Measurements from ENCODE around the gene NVL.
"Not testable (repeated sequence)": the region's sequence is repeated elsewhere in the genome, so short reads cannot be mapped to it uniquely, and the experiment has no call there.

NVL gene

DNA sequence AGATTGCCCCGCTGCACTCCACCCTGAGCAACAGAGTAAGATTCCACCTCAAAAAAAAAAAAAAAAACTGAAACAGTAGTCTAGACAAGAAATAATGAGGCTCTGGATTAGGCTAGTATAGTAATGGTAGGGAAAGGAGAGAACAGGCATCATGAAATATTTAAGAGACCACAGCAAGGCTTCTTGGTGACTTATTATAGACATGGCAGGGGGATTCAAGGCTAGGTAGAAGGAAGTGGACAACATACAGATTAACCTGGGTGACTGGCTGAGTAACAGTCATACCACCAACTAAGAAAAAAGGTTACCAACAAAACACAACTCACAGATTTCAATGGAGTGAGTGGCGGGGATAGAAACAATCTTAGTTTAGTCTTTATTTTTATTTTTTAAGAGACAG lies 8.3 kb downstream of the NVL start:
- ATAC-seq (replicated peaks) (no peak), DNase-seq (no peak)
- Mint-ChIP-seq H3K4me3 (no peak overlapping the region), H3K9me3 (no peaks in the 10 kb centered on the region), H3K4me1 (peaks cover 3 to 25% of the 10 kb centered on the region in 2 donors), H3K27me3 (no peaks in the 10 kb centered on the region), H3K27ac (no peak overlapping the region), H3K36me3 (peaks cover 12 to 15% of the 10 kb centered on the region in 2 donors)

DNA sequence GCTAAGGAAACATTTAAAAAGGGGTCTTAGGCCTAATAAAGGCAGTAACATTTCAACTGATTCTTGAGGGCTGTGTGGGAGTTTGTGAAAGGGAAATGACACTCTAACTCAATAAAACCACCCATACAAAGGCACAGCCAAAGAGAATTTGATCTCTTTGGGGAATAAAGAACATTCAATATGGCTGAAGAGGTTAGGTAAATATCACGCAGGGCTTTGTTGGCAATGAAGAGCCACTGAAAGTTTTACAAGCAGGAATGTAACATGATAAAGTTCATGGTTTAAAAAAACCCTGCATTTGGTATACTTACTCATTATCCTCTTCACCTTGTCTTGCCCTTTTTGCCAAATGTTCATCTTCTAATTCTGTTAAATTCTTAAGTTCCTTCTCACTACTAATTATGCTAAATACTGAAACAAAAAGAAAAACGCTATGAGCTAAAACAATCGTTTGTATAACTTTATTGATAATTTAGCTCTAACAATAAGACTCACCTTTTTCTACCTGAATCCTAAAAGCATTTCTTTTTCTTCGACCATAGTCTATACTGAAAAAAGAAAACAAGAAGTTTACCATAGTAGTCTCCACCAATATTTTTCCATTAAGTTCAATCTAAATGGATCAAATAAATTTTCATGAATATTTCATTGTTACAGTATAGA lies 12.5 kb downstream of the NVL start:
- peaks cover 9 to 28% of the 10 kb centered on the region in 2 donors for H3K36me3 Mint-ChIP-seq
- ATAC-seq (replicated peaks) (no peak), DNase-seq (no peak)
- no peaks in the 10 kb centered on the region for H3K27me3 Mint-ChIP-seq
- no peak overlapping the region for H3K4me3 Mint-ChIP-seq
- H3K27ac Mint-ChIP-seq: no peak overlapping the region
- no peaks in the 10 kb centered on the region for H3K9me3 Mint-ChIP-seq
- peaks cover 3 to 17% of the 10 kb centered on the region in 2 donors for H3K4me1 Mint-ChIP-seq

DNA sequence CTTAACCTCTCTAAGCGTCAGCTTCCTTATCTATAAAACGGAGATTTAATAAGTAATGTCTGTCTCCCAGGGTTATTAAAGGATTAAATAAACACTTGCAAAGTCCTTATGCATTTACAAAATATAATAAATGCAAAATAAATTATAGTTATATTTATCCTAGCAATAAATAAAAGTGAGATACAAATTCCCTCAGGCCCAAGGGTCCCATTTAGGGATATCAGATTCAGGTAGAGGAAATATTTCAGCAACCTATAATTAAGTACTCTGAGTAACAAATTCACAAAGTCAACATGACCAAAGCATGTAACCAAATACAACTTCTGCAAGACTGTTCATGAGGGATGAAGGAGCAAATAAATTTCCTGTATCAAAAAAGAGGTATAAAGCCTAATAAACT lies 17.9 kb downstream of the NVL start:
- ATAC-seq (replicated peaks) (no peak), DNase-seq (no peak)
- no peaks in the 10 kb centered on the region for H3K27me3 Mint-ChIP-seq
- H3K27ac Mint-ChIP-seq: no peak overlapping the region
- no peaks in the 10 kb centered on the region for H3K4me1 Mint-ChIP-seq
- no peaks in the 10 kb centered on the region for H3K9me3 Mint-ChIP-seq
- no peak overlapping the region for H3K4me3 Mint-ChIP-seq
- H3K36me3 Mint-ChIP-seq: peaks cover 19 to 33% of the 10 kb centered on the region in 2 donors

DNA sequence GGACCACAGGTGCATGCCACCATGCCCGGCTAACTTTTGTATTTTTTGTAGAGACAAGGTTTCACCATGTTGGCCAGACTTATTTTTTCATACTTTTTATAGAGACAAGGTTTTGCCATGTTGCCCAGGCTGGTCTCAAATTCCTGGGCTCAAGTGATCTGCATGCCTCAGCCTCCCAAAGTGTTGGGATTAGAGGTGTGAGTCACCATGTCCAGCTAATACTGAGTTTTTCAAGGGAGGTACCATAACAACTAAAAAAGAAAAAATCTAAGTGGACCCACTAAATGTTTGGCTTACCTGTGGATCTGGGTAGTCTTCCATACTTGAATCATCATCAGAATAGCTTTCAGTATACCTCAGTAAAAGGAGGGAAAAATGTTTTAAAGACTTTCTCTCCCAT lies 18.5 kb downstream of the NVL start:
- H3K27ac Mint-ChIP-seq; DNase-seq; H3K9me3 Mint-ChIP-seq; ATAC-seq (replicated peaks); H3K27me3 Mint-ChIP-seq; H3K4me3 Mint-ChIP-seq; H3K4me1 Mint-ChIP-seq: not testable (repeated sequence)
- H3K36me3 Mint-ChIP-seq: peaks cover 19 to 34% of the 10 kb centered on the region in 2 donors

DNA sequence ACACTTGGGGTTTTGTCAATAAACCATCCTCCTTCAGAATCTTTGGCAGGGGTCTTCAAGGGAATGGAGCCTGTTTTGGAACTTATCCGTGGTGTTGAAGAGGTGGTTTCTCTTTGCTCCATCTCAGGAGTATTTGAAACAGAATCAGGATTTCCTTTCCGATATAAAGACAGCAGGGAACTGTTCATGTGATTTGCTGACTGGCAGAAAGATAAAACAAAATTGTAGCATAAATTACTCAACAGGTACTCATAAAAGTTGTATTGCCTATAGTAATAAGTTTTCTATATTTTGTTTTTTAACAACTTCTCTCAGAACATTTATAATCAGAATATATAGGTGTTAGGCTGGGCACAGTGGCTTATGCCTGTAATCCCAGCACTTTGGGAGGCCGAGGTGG lies 21.9 kb downstream of the NVL start:
- DNase-seq: no peak
- H3K4me3 Mint-ChIP-seq: no peak overlapping the region
- peaks cover 23 to 42% of the 10 kb centered on the region in 2 donors for H3K36me3 Mint-ChIP-seq
- H3K4me1 Mint-ChIP-seq: no peaks in the 10 kb centered on the region
- H3K9me3 Mint-ChIP-seq: no peaks in the 10 kb centered on the region
- no peaks in the 10 kb centered on the region for H3K27me3 Mint-ChIP-seq
- ATAC-seq (replicated peaks): no peak
- H3K27ac Mint-ChIP-seq: no peak overlapping the region

DNA sequence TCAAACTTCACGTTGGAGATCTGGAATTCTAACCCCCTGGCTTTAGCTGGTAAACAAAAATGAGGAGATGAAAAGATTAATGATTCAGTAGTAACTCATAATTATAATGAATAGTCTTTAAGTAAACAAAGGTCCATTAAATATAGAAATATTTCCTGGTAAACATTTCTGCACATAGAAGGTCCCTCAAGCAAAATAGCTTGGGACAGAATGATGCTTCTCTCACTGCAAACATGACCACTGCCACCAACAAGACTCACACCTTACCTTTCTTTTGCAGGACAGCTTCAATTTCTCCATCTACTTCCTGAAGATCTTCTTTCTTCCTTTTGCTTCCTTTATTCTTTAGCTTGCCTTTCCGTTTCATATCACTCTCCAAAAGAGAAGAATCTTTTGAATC lies 25.2 kb downstream of the NVL start:
- ATAC-seq (replicated peaks) (no peak), DNase-seq (no peak)
- H3K4me1 Mint-ChIP-seq: peaks cover 3 to 9% of the 10 kb centered on the region in 2 donors
- H3K4me3 Mint-ChIP-seq: no peak overlapping the region
- no peak overlapping the region for H3K27ac Mint-ChIP-seq
- peaks cover 29 to 48% of the 10 kb centered on the region in 2 donors for H3K36me3 Mint-ChIP-seq
- no peaks in the 10 kb centered on the region for H3K27me3 Mint-ChIP-seq
- no peaks in the 10 kb centered on the region for H3K9me3 Mint-ChIP-seq

DNA sequence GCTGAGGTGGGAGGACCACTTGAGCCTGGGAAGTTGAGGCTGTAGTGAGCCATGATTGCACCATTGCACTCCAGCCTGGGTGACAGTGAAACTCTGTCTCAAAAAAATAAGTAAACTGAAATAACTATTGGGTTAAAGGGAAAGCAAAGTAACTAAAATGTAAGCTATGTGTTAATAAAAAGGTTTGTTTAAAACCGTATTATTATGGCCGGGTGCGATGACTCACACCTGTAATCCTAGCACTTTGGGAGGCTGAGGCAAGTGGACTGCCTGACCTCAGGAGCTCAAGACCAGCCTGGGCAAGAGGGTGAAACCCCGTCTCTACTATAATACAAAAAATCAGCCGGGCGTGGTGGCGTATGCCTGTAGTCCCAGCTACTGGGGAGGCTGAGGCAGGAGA lies 27.0 kb downstream of the NVL start:
- H3K4me3 Mint-ChIP-seq: no peak overlapping the region
- ATAC-seq (replicated peaks): no peak
- H3K9me3 Mint-ChIP-seq: no peaks in the 10 kb centered on the region
- no peak for DNase-seq
- H3K27ac Mint-ChIP-seq: no peak overlapping the region
- peaks cover 3 to 9% of the 10 kb centered on the region in 2 donors for H3K4me1 Mint-ChIP-seq
- H3K27me3 Mint-ChIP-seq: no peaks in the 10 kb centered on the region
- H3K36me3 Mint-ChIP-seq: peaks cover 30 to 57% of the 10 kb centered on the region in 2 donors

DNA sequence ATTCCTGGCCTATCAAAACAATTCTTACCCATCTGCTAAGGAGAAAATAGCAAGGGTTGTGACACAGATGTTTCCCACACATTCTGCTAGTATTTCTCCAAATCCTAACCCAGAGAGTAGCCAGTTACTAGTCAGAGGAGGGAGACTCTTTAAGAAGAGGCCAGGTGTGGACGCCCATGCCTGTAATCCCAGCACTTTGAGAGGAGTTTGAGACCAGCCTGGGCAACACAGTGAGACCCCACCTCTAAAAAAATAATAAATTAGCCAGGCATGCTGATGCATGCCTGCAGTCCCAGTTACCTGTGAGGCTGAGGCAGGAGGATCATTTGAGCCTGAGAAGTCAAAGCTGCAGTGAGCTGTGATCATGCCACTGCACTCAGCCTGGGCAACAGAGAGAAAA lies 28.6 kb downstream of the NVL start:
- Mint-ChIP-seq H3K4me3 (no peak overlapping the region), H3K27me3 (no peaks in the 10 kb centered on the region), H3K4me1 (peaks cover 3 to 9% of the 10 kb centered on the region in 2 donors), H3K9me3 (no peaks in the 10 kb centered on the region), H3K36me3 (peaks cover 29 to 52% of the 10 kb centered on the region in 2 donors), H3K27ac (no peak overlapping the region)
- no peak for DNase-seq
- no peak for ATAC-seq (replicated peaks)

DNA sequence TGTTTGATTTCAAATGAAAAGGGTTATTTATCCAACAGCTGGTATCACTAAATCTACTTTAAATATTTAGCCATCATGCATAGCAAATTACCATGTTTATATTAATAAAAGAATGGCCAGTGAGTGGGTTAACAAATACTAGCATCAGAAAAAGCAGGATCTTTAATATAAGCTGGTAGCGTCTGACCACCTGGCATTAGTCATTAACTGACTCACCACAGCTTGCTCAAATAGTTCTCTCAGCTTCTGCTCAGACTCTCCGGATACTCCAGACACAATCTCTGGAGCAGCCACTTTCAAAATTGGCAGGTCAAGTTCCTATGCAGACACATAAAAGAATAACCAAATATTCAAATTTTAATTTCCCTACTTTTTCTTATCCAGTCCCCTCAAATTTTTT lies 29.6 kb downstream of the NVL start:
- H3K27ac Mint-ChIP-seq: no peak overlapping the region
- H3K4me1 Mint-ChIP-seq: peaks cover 3 to 9% of the 10 kb centered on the region in 2 donors
- DNase-seq (no peak), ATAC-seq (replicated peaks) (no peak)
- no peaks in the 10 kb centered on the region for H3K9me3 Mint-ChIP-seq
- no peak overlapping the region for H3K4me3 Mint-ChIP-seq
- peaks cover 30 to 48% of the 10 kb centered on the region in 2 donors for H3K36me3 Mint-ChIP-seq
- H3K27me3 Mint-ChIP-seq: no peaks in the 10 kb centered on the region

DNA sequence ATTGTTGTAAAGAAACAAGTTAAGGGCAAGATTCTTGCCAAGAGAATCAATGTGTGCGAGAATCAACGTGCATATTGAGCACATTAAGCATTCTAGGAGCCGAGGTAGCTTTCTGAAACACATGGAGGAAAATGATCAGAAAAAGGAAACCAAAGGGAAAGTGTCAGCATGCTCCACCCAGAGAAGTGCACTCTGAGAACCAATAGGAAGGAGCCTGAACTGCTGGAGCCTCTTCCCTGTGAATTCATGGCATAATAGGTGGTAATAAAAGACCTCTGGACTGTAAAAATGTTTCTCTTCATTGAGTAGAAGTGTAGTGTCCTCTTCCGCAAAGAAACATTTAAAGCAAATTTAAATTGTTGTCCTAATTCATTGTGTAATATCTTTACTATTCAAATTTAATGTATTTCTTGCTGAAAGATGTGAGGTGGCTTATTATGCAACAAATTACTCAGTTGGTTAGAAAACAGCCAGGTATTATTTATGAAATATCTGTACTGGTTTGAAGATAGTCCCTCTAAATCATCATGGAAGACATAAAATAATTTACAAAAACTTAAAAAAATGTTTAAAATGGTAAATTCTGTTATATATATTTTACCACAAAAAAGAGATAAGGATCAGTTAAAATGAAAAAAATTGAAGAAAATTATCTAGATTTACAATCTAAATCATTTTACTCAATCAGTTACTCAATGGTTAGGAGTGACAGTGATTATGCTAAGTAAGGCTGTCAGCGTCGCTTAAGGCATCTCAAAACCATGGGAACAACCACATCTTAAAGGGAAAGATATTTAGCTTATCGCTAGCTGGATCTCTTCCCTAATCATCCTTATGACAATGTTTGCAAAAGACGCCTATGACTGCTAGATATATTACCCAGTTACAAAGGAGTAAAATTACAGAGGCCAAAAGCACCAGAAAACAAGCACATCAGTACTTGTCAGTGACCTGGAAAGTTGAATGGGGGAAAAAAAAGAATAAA lies 31.3 kb downstream of the NVL start:
- Mint-ChIP-seq H3K4me1 (peaks cover 3 to 9% of the 10 kb centered on the region in 2 donors), H3K36me3 (peaks cover 35 to 48% of the 10 kb centered on the region in 2 donors), H3K27me3 (no peaks in the 10 kb centered on the region), H3K27ac (no peak overlapping the region), H3K9me3 (no peaks in the 10 kb centered on the region), H3K4me3 (no peak overlapping the region)
- ATAC-seq (replicated peaks) (no peak), DNase-seq (no peak)

DNA sequence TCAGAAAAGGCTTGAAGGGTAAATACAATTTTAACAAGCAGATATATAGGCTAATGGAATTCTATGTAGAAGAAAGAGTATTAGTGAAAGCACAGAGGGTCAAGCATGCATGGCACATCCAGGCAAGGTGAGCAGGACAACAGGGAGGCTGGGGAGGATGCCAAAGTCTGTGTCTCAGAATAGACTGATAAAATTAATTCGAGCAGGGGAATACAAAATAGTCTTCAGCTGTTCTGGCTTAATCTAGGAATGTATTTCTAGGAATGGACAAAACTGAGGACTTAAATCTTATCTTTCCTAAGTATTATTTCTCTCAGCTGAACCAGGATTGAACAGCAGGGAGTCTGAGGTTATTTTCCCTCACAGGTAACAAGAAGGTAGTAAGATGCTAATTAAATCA lies 35.2 kb downstream of the NVL start:
- H3K4me1 Mint-ChIP-seq: no peaks in the 10 kb centered on the region
- peaks cover 29 to 53% of the 10 kb centered on the region in 2 donors for H3K36me3 Mint-ChIP-seq
- H3K27me3 Mint-ChIP-seq: no peaks in the 10 kb centered on the region

DNA sequence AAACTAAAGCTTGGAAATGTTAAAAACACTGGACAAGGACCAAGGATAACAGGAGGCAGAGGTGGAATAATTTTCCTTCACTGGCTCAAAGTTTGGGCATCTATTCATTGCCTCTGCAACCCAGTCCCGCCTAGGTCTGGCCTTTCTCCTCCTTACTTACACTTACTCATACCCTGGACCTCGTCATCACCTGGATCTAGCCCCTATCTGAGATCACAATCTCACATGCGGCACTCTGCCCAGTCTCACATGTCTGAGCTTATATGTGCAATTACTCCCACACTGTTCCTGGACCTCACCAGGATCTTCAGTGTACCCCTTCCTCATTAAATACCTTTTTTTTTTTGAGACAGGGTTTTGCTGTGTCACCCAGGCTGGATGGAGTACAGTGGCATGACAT lies 37.6 kb downstream of the NVL start:
- no peaks in the 10 kb centered on the region for H3K9me3 Mint-ChIP-seq
- peaks cover 23 to 36% of the 10 kb centered on the region in 2 donors for H3K36me3 Mint-ChIP-seq
- ATAC-seq (replicated peaks): no peak

More for the DNA sequence above, 35.2 kb downstream of the NVL start:
- Mint-ChIP-seq H3K4me3 (no peak overlapping the region), H3K9me3 (no peaks in the 10 kb centered on the region), H3K27ac (no peak overlapping the region)
- DNase-seq: no peak
- ATAC-seq (replicated peaks): no peak

DNA sequence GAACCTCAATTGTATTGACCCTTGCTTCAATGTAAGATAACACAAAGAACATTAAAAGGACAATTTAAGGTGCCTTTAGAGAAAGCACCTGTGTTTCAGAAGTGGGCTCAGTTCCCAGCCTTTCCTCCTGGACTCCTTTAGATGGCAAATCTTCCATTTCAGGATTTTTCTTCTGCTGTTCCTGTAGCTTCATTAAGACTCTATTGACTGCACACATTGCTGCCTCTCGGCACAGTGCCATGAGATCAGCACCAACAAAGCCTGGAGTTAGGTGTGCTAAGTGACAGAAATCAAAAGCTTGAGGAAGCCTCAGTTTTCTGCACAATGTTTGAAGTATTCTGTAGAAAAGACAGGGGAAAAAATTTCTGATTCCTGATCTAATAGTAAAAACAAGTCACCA lies 40.6 kb downstream of the NVL start:
- H3K27ac Mint-ChIP-seq: no peak overlapping the region
- H3K4me1 Mint-ChIP-seq: no peaks in the 10 kb centered on the region
- no peak for ATAC-seq (replicated peaks)
- DNase-seq: no peak
- H3K27me3 Mint-ChIP-seq: no peaks in the 10 kb centered on the region
- H3K4me3 Mint-ChIP-seq: no peak overlapping the region
- no peaks in the 10 kb centered on the region for H3K9me3 Mint-ChIP-seq
- peaks cover 15 to 38% of the 10 kb centered on the region in 2 donors for H3K36me3 Mint-ChIP-seq

More for the DNA sequence above, 37.6 kb downstream of the NVL start:
- no peaks in the 10 kb centered on the region for H3K27me3 Mint-ChIP-seq
- no peak for DNase-seq
- H3K4me3 Mint-ChIP-seq: no peak overlapping the region
- H3K4me1 Mint-ChIP-seq: no peaks in the 10 kb centered on the region
- no peak overlapping the region for H3K27ac Mint-ChIP-seq

DNA sequence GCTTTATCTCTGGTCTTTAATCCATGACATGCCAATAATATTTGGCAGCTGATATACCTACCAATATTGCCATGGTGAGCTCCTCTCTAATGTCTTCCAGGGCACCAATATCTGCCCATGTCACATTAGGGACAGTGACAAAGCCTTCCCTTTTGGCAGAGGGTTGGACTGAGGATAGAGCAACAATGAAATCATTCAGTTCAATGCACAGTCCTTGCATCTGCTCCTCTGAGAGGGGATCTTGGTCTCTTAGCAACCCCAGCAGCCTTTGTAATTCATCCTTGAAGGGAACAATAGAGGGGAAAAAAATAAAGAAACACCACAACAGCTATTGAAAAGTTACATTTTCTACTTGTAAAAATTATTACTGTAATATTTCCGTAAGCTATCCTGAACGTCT lies 42.3 kb downstream of the NVL start:
- Mint-ChIP-seq H3K4me1 (no peaks in the 10 kb centered on the region), H3K9me3 (no peaks in the 10 kb centered on the region), H3K27ac (no peak overlapping the region), H3K36me3 (peaks cover 12 to 35% of the 10 kb centered on the region in 2 donors), H3K27me3 (no peaks in the 10 kb centered on the region), H3K4me3 (no peak overlapping the region)
- ATAC-seq (replicated peaks): no peak
- DNase-seq: no peak

DNA sequence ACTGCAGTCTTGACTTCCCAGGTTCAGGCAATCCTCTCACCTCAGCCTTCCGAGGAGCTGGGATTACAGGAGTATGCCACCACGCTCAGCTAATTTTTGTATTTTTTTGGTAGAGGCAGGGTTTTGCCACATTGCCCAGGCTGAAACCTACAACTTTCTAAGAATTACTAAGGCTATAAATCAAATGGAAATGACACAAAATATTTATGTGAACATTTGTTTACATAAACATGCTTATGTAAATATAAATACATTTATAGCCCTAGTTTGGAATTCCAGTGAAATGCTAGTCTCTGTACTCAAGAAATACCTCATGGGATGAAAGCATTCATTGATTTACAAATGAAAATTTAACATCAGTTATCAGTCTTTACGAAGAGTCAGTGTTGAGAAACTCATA lies 47.8 kb downstream of the NVL start:
- H3K27me3 Mint-ChIP-seq: no peaks in the 10 kb centered on the region
- no peak overlapping the region for H3K4me3 Mint-ChIP-seq
- peaks cover 17 to 49% of the 10 kb centered on the region in 2 donors for H3K36me3 Mint-ChIP-seq
- no peak overlapping the region for H3K27ac Mint-ChIP-seq
- no peaks in the 10 kb centered on the region for H3K4me1 Mint-ChIP-seq
- no peaks in the 10 kb centered on the region for H3K9me3 Mint-ChIP-seq
- ATAC-seq (replicated peaks) (no peak), DNase-seq (no peak)
